ENCODE results near the gene MSH3. TPM values are rescaled to one million over a fixed set of nuclear protein-coding genes. Genes with fewer than 3 reads are reported as not detected.

The MSH3 gene
- total RNA-seq, 2 experiments from 2014 or later, result 23.0 to 23.4 TPM

DNA sequence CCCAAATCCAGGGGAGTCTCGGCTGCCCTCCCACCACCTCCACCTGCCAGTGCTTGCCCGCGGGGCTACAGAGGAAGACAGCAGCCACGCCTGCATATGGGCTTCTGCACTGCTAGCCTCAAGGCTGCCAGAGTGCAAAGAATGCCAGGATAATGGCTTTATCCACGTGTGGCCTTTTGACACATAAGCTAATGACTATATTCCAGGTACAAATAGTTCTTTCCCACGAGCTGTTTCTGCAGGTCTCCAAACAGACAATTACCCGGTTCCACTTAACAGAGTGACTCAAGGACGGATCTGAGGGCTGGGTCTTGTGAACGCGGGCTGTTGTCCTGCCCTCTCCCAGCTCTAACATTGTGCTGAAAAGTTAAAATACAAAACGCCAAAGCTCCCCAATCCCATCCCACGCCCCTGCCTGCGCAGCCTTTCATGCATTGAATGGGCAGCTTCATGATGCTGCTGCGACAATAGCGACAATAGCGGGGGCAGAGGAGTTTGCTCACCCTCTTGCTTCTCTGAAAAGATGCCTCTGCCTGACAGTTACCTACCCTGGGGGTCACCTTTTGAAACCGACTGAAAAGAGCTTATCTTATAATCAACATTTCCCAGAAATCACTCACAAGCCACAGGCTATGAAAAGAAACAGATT lies 39.1 kb upstream of the MSH3 start:
- H3K4me1 Mint-ChIP-seq (ENCODE audit: low read depth), result no peaks in the 10 kb centered on the region
- intact Hi-C loops (cut with micrococcal nuclease), result no loop called here
- ATAC-seq (no peak), DNase-seq (no peak)
- CTCF ChIA-PET, result no interaction called here
- POLR2A ChIA-PET, result no interaction called here
- no peaks in the 10 kb centered on the region for H3K27me3 Mint-ChIP-seq
- peaks cover 8% of the 10 kb centered on the region for H3K36me3 Mint-ChIP-seq (ENCODE audit: low read depth)
- H3K27ac Mint-ChIP-seq, result no peak overlapping the region
- TF ChIP-seq, protein P1, sequence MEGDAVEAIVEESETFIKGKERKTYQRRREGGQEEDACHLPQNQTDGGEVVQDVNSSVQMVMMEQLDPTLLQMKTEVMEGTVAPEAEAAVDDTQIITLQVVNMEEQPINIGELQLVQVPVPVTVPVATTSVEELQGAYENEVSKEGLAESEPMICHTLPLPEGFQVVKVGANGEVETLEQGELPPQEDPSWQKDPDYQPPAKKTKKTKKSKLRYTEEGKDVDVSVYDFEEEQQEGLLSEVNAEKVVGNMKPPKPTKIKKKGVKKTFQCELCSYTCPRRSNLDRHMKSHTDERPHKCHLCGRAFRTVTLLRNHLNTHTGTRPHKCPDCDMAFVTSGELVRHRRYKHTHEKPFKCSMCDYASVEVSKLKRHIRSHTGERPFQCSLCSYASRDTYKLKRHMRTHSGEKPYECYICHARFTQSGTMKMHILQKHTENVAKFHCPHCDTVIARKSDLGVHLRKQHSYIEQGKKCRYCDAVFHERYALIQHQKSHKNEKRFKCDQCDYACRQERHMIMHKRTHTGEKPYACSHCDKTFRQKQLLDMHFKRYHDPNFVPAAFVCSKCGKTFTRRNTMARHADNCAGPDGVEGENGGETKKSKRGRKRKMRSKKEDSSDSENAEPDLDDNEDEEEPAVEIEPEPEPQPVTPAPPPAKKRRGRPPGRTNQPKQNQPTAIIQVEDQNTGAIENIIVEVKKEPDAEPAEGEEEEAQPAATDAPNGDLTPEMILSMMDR (IDR thresholded peaks at IDR 0.05), result no peak
- H3K4me3 Mint-ChIP-seq, result no peak overlapping the region
- H3K9me3 Mint-ChIP-seq, result peaks cover 1% of the 10 kb centered on the region

DNA sequence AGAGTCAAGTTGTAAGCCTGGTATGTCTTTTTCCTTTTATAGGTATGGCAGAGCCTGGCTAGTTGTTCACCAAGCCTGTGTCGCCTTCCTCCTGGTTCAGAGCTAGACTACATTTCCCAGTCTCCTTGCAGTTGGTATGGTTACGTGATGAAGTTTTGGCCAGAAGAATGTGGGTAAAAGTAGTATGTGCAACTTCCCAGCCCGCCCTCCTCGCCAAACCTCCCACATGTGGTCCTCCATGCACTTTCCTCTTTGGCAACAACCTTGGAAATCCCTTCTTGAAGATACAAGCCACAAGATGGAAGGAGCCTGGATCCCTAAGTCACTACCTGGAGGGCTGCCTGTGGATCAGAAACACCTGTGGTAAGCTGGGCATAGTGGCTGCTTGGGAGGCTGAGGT lies 36.0 kb upstream of the MSH3 start:
- TF ChIP-seq, protein P1 (IDR thresholded peaks at IDR 0.05), result no peak

DNA sequence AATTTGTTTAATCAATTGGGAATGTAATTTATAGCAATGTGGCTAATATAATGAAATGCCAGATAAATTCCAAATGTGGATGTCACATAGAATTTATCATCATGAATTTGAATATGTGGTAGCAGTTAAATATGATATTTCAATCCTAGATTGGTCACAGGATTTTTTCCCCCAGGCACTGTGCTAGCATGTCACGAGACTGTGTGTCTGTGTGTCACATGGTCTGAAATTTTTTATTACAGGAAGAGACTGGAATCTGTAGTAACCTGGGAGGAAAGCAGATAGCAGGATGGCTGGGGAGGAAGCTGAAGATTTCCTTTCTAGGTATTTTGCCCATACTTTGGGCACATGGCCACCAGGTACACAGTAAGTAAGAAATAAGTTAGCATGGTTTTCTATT lies 35.4 kb upstream of the MSH3 start:
- H3K27ac Mint-ChIP-seq, result no peak overlapping the region
- ATAC-seq, result no peak
- CTCF ChIA-PET, result no interaction called here
- no peak overlapping the region for H3K4me3 Mint-ChIP-seq
- no peak for DNase-seq
- H3K27me3 Mint-ChIP-seq, result no peaks in the 10 kb centered on the region
- TF ChIP-seq, protein P1 (IDR thresholded peaks at IDR 0.05), result no peak
- H3K9me3 Mint-ChIP-seq, result no peaks in the 10 kb centered on the region
- H3K4me1 Mint-ChIP-seq (ENCODE audit: low read depth), result no peaks in the 10 kb centered on the region
- intact Hi-C loops (cut with micrococcal nuclease), result no loop called here
- H3K36me3 Mint-ChIP-seq (ENCODE audit: low read depth), result peaks cover 16% of the 10 kb centered on the region
- POLR2A ChIA-PET, result no interaction called here

More for the DNA sequence above, 36.0 kb upstream of the MSH3 start:
- H3K27ac Mint-ChIP-seq, result no peak overlapping the region
- H3K4me1 Mint-ChIP-seq (ENCODE audit: low read depth), result no peaks in the 10 kb centered on the region
- DNase-seq (no peak), ATAC-seq (no peak)
- H3K27me3 Mint-ChIP-seq, result no peaks in the 10 kb centered on the region
- peaks cover 18% of the 10 kb centered on the region for H3K36me3 Mint-ChIP-seq (ENCODE audit: low read depth)
- ChIA-PET CTCF (no interaction called here), POLR2A (no interaction called here)
- no peak overlapping the region for H3K4me3 Mint-ChIP-seq
- intact Hi-C loops (cut with micrococcal nuclease), result no loop called here
- no peaks in the 10 kb centered on the region for H3K9me3 Mint-ChIP-seq

DNA sequence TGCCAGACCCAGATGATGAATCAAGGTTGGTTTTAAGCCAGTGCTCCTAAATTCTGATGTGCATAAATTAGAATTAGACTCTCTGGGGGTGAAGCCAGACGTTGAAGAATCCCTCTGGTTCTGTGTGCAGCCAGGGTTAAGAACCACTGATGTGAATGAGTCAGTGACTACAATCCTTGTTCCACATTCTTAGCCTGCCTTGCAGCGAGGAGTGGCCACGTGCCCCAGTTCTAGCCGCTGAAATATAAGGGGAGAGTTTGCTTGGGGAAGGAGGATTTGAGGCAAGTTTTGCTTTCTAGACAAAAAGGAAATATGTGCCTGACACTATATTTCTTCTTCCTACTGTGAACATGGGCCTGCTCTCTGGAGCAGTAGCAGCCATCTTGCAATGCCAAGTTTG lies 34.2 kb upstream of the MSH3 start:
- no peaks in the 10 kb centered on the region for H3K4me1 Mint-ChIP-seq (ENCODE audit: low read depth)
- H3K36me3 Mint-ChIP-seq (ENCODE audit: low read depth), result peaks cover 16% of the 10 kb centered on the region
- no peaks in the 10 kb centered on the region for H3K27me3 Mint-ChIP-seq
- ATAC-seq (no peak), DNase-seq (no peak)
- H3K4me3 Mint-ChIP-seq, result no peak overlapping the region
- H3K27ac Mint-ChIP-seq, result no peak overlapping the region
- ChIA-PET POLR2A (no interaction called here), CTCF (no interaction called here)
- no peaks in the 10 kb centered on the region for H3K9me3 Mint-ChIP-seq
- TF ChIP-seq, protein P1 (IDR thresholded peaks at IDR 0.05), result no peak
- intact Hi-C loops (cut with micrococcal nuclease), result no loop called here

DNA sequence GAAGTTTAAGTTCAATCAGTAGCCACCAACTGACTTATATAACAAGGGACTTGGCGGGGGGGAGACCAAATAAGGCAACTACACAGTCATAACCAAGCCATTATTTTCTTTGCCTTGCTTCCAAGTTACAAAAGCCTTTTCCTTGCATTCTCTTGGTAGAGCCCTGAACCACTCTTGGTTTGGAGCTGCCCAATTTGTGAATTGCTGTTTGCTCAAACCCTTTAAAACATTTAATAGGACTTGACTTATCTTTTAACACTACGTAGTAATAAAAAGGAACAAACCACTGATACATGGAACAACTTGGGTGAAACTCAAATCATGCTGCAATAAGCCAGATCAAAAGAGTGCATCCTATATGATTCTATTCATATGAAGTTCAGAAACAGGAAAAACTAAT lies 31.7 kb upstream of the MSH3 start:
- Mint-ChIP-seq H3K4me1 (ENCODE audit: low read depth) (no peaks in the 10 kb centered on the region), H3K36me3 (ENCODE audit: low read depth) (peaks cover 17% of the 10 kb centered on the region), H3K27ac (no peak overlapping the region), H3K4me3 (no peak overlapping the region), H3K27me3 (no peaks in the 10 kb centered on the region), H3K9me3 (no peaks in the 10 kb centered on the region)
- ATAC-seq, result no peak
- no peak for DNase-seq
- TF ChIP-seq, protein P1 (IDR thresholded peaks at IDR 0.05), result no peak
- ChIA-PET POLR2A (no interaction called here), CTCF (no interaction called here)
- intact Hi-C loops (cut with micrococcal nuclease), result no loop called here
